ENCODE data around the gene HS6ST1.
"Not testable (repeated sequence)": the region's sequence is repeated elsewhere in the genome, so short reads cannot be mapped to it uniquely, and the experiment has no call there.

The HS6ST1 gene

GRCh38 chr2:128259585-128259984 lies 59.1 kb downstream of the HS6ST1 start:
- no peak for DNase-seq (ENCODE audit: extremely low spot score, insufficient read length, low read depth)
- no peak for FAIRE-seq

GRCh38 chr2:128258218-128258617 lies 60.5 kb downstream of the HS6ST1 start:
- no peak for FAIRE-seq
- DNase-seq (ENCODE audit: extremely low spot score, insufficient read length, low read depth): no peak

- DNase-seq (ENCODE audit: extremely low spot score, insufficient read length, low read depth) (no peak), FAIRE-seq (no peak)
Observed at GRCh38 chr2:128252501-128252900, 66.2 kb downstream of the HS6ST1 start.

GRCh38 chr2:128252086-128252485 lies 66.6 kb downstream of the HS6ST1 start:
- FAIRE-seq; DNase-seq (ENCODE audit: extremely low spot score, insufficient read length, low read depth): not testable (repeated sequence)

- no peak for FAIRE-seq
- DNase-seq (ENCODE audit: extremely low spot score, insufficient read length, low read depth): no peak
Observed at GRCh38 chr2:128250229-128251025, 68.2 kb downstream of the HS6ST1 start.

GRCh38 chr2:128249555-128249954 lies 69.1 kb downstream of the HS6ST1 start:
- FAIRE-seq (no peak), DNase-seq (ENCODE audit: extremely low spot score, insufficient read length, low read depth) (no peak)

GRCh38 chr2:128245813-128246212 lies 72.9 kb downstream of the HS6ST1 start:
- FAIRE-seq (no peak), DNase-seq (ENCODE audit: extremely low spot score, insufficient read length, low read depth) (no peak)

- FAIRE-seq (no peak), DNase-seq (ENCODE audit: extremely low spot score, insufficient read length, low read depth) (no peak)
Observed at GRCh38 chr2:128241896-128242295, 76.8 kb downstream of the HS6ST1 start.

GRCh38 chr2:128237911-128238697 lies 80.6 kb downstream of the HS6ST1 start:
- no peak for DNase-seq (ENCODE audit: extremely low spot score, insufficient read length, low read depth)
- FAIRE-seq: no peak

- no peak for DNase-seq (ENCODE audit: extremely low spot score, insufficient read length, low read depth)
- FAIRE-seq: no peak
Observed at GRCh38 chr2:128237081-128237534, 81.6 kb downstream of the HS6ST1 start.

GRCh38 chr2:128236491-128237035 lies 82.1 kb downstream of the HS6ST1 start:
- DNase-seq (ENCODE audit: extremely low spot score, insufficient read length, low read depth): no peak
- no peak for FAIRE-seq

GRCh38 chr2:128235581-128235980 lies 83.1 kb downstream of the HS6ST1 start:
- no peak for DNase-seq (ENCODE audit: extremely low spot score, insufficient read length, low read depth)
- no peak for FAIRE-seq

GRCh38 chr2:128234613-128235012 lies 84.1 kb downstream of the HS6ST1 start:
- DNase-seq (ENCODE audit: extremely low spot score, insufficient read length, low read depth): no peak

GRCh38 chr2:128233790-128234395 lies 84.8 kb downstream of the HS6ST1 start:
- FAIRE-seq (no peak), DNase-seq (ENCODE audit: extremely low spot score, insufficient read length, low read depth) (no peak)

More at GRCh38 chr2:128234613-128235012, 84.1 kb downstream of the HS6ST1 start:
- FAIRE-seq: no peak

GRCh38 chr2:128232965-128233789 lies 85.5 kb downstream of the HS6ST1 start:
- FAIRE-seq (peak; percentile 90), DNase-seq (ENCODE audit: extremely low spot score, insufficient read length, low read depth) (peak; percentile 92)

- DNase-seq (ENCODE audit: extremely low spot score, insufficient read length, low read depth) (no peak), FAIRE-seq (no peak)
Observed at GRCh38 chr2:128228894-128229293, 89.8 kb downstream of the HS6ST1 start.

- FAIRE-seq (no peak), DNase-seq (ENCODE audit: extremely low spot score, insufficient read length, low read depth) (no peak)
Observed at GRCh38 chr2:128227862-128228261, 90.8 kb downstream of the HS6ST1 start.

GRCh38 chr2:128219891-128220290 lies 98.8 kb downstream of the HS6ST1 start:
- no peak for DNase-seq (ENCODE audit: extremely low spot score, insufficient read length, low read depth)
- FAIRE-seq: no peak

GRCh38 chr2:128217671-128218070 lies 101.0 kb downstream of the HS6ST1 start:
- FAIRE-seq (no peak), DNase-seq (ENCODE audit: extremely low spot score, insufficient read length, low read depth) (no peak)

Measured in GM18507 (cell line).